Activated CD4-positive, alpha-beta T cell treated with anti-CD3 and anti-CD28 coated beads, Interleukin-2, amount 50 U/mL, for 16 hours (primary cell): ENCODE measurements around the gene GSK3A.
A peak's percentile ranks its signal among the peaks of the same experiment; 100 is the strongest.

Experiments
- DNase-seq: peaks from one replicate; pipeline ENCODE4 v3.0.0-alpha.2; 2020

Gene GSK3A

DNA sequence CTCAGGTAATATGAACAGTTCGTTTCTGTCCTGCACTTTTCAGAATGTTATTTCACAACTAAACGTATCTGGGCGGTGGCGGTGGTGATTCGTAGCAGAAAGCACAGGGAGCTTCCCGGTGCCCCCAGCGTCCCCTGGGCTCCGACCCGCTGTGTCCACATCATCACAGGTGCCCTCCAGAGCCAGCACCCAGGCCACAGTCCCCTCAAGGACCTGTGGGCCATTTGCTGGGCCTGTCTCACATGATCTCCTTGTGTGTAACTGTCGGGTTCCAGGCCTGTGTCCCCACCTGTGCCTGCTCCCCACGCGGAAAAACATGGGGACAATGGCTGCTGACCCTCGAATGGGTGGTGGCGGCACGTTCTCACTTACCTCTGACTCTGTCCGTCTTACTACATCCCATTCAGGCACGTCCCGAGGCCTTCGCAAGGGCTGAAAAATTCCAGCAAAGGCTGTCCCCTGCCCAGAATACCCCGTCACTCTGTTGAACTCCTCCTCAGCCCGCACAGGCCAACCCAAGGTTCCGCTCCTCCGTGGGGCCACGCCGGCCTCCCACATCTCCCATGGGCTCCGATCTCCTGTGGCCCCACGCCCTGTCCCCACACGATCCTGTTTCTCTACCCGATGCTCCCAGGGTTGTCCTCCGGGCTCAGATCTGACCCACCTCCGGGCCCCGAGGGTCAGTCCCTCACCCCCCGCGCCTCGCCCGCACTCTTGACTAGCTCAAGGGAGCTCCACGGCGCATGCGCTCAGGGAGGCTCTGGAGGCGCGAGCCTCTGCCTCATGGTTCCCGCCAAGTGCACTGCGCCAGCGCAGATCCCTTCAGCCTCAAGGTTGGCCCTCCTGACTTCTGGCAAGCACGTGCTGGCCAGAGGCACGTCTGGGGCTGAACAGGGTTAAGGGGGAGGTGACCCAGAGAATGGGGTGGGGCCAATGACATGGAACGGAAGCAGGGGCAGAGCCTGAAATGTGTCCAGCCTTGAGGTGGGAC is 46.1 kb downstream of the GSK3A start:
- no peak for DNase-seq

DNA sequence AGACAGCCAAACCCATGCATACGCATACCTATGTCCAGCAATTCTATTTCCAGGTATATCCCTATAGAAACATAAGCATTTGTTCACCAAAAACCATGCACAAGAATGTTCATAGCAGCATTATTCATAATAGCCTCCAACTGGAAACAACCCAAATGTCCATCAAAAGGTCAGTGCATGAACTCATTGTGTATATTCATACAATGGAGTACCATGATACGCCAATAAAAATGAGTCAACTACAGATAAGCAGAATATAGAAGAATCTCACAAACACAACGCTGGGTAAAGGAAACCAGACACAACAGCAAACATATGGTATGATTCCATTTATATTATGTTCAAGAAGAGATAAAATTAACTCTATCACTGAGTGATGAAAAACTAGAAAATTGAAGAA is 48.7 kb downstream of the GSK3A start:
- no peak for DNase-seq

- DNase-seq = no peak
Measured at GRCh38 chr19:42193294-42193693, 49.1 kb downstream of the GSK3A start.

DNA sequence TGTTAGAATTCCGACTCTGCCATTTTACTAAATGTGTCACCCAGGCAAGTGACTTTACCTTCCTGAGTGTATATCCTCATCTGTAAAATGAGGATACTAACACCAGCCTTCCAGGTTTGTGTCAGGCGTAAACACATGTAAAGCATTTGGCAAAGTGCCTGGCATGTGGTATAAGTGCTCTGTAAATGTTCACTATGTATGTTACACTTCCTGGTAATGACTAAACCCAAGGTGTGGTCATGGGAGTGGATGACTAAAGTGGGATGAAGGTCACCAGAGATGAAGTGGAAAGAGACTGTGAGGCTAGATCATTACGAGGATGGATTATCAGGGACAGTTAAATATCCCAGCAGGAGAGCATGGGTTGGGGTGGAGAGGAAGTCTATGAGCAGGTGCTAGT is 50.5 kb downstream of the GSK3A start:
- peak; percentile 41 for DNase-seq

- no peak for DNase-seq
Measured at GRCh38 chr19:42191330-42191729, 51.1 kb downstream of the GSK3A start.

GRCh38 chr19:42189133-42189532 is 53.3 kb downstream of the GSK3A start:
- DNase-seq = no peak

- no peak for DNase-seq
Measured at GRCh38 chr19:42188665-42189064, 53.7 kb downstream of the GSK3A start.

- DNase-seq = peak; percentile 68
Measured at GRCh38 chr19:42185277-42185676, 57.1 kb downstream of the GSK3A start.

DNA sequence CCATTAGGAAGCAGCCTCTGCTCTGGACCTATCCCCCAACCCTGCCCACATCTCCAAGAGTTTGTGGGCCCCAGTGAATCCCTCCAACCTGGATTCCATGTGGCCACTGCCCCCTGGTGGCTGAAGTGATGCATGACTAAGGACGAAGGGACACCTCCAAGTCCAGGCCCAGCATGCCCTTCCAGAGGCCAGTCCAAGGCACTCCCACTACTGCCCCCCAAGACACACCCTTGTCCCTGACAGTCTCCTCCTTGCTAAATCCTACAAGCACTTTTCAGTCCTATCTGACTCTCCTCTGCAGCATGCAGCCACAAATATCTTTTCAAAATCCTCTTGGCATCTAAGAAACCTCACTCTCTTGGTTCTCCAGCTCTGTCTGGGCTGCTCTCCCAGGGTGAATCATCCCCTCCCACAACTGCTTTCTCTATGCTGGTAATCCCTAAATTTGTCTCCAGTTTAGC is 58.0 kb downstream of the GSK3A start:
- peak; percentile 74 for DNase-seq
